Bronchial epithelial cell (primary cell): ENCODE results near the gene RUSF1. TPM values are rescaled to one million over a fixed set of nuclear protein-coding genes. Genes with fewer than 3 reads are reported as not detected.
A peak's percentile ranks its signal among the peaks of the same experiment; 100 is the strongest.
"Not testable (repeated sequence)": the region's sequence is repeated elsewhere in the genome, so short reads cannot be mapped to it uniquely, and the experiment has no call there.

Experiments
- DNase-seq: peaks from one replicate; pipeline ENCODE4 v3.0.0-alpha.2; 2010; ENCODE audit warnings: low read depth
- FAIRE-seq: peaks from 2 replicates; lab custom pipeline; 2011; peaks lifted over from hg19 to GRCh38; lab: Jason Lieb, UNC
- H3K27me3 ChIP-seq: 2 replicates; pipeline ENCODE4 v1.5.1; 2011; ENCODE audit warnings: low read length; ENCODE audit not compliant: control insufficient read depth, insufficient read depth
- H3K36me3 ChIP-seq: 2 replicates; pipeline ENCODE4 v1.5.1; 2011; ENCODE audit warnings: low read length; ENCODE audit not compliant: control insufficient read depth, insufficient read depth
- H3K4me3 ChIP-seq: 2 replicates; pipeline ENCODE4 v1.5.1; 2011; ENCODE audit warnings: mild to moderate bottlenecking, low read depth, low read length, control low read depth
- total RNA-seq: library from RNA; depleted of rRNA; stranded (reverse); fragments of >200 nt; gene quantifications from 2 replicates; pipeline ENCODE4 v1.2.1, GENCODE V29; 2014
- TF ChIP-seq, protein P1 (sequence below): IDR thresholded peaks from 2 replicates; pipeline ENCODE4 v1.5.1; 2011; ENCODE audit warnings: mild to moderate bottlenecking, moderate library complexity, low read length, control low read depth, inconsistent platforms; ENCODE audit not compliant: insufficient read depth, severe bottlenecking

RUSF1 gene
- total RNA-seq, 1 donor from 2014 or later: 26.9 TPM

DNA sequence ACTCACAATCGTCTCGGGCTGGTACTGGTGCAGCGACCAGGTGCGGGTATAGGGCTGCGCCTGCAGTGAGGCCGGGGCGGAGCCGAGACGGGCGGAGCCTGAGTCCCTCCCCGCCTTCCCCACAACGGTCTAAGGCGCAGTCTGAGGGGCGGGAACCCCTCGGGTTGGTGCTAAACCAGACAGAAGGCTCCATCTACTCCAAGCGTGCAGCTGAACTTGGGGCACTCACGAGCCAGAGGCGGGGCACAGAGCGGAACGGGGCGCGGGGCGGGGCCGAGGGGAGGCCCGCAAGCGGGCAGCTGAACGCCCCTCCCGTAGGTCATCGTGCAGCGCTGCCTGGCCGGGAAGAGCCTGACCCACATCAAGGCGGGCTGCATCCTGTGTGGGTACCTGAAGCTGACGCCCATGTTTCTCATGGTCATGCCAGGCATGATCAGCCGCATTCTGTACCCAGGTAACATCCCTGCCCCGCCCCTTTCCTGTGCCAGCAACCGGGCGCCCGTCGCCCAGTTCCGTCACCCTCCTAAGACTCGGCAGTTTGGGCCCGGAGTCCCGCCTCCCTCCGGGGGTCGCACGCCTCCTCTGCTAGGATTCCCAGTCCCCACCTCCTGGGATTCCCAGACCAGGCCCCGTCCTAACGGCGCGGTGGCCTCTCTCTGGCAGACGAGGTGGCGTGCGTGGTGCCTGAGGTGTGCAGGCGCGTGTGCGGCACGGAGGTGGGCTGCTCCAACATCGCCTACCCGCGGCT, 20.3 kb downstream of the RUSF1 start:
- Histone ChIP-seq H3K36me3 (peaks cover 6% of the 10 kb centered on the region), H3K27me3 (no peaks in the 10 kb centered on the region), H3K4me3 (peak overlapping the region; percentile 54)
- TF ChIP-seq, protein P1, sequence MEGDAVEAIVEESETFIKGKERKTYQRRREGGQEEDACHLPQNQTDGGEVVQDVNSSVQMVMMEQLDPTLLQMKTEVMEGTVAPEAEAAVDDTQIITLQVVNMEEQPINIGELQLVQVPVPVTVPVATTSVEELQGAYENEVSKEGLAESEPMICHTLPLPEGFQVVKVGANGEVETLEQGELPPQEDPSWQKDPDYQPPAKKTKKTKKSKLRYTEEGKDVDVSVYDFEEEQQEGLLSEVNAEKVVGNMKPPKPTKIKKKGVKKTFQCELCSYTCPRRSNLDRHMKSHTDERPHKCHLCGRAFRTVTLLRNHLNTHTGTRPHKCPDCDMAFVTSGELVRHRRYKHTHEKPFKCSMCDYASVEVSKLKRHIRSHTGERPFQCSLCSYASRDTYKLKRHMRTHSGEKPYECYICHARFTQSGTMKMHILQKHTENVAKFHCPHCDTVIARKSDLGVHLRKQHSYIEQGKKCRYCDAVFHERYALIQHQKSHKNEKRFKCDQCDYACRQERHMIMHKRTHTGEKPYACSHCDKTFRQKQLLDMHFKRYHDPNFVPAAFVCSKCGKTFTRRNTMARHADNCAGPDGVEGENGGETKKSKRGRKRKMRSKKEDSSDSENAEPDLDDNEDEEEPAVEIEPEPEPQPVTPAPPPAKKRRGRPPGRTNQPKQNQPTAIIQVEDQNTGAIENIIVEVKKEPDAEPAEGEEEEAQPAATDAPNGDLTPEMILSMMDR: no peak
- no peak for FAIRE-seq
- DNase-seq: peak; percentile 59

GRCh38 chr16:31487071-31487719, 21.0 kb downstream of the RUSF1 start:
- H3K27me3 ChIP-seq: peaks cover 2% of the 10 kb centered on the region
- DNase-seq (no peak), FAIRE-seq (no peak)
- TF ChIP-seq, protein P1: no peak
- peak overlapping the region; percentile 54 for H3K4me3 ChIP-seq
- peaks cover 4% of the 10 kb centered on the region for H3K36me3 ChIP-seq

- no peak for DNase-seq
- Histone ChIP-seq H3K27me3 (peaks cover 2% of the 10 kb centered on the region), H3K36me3 (peaks cover 2% of the 10 kb centered on the region), H3K4me3 (no peak overlapping the region)
- FAIRE-seq: no peak
- TF ChIP-seq, protein P1: no peak
These were observed 22.1 kb downstream of the RUSF1 start for GRCh38 chr16:31486045-31486444.

- DNase-seq (no peak), FAIRE-seq (no peak)
- Histone ChIP-seq H3K4me3 (no peak overlapping the region), H3K27me3 (peaks cover 2% of the 10 kb centered on the region), H3K36me3 (peaks cover 1% of the 10 kb centered on the region)
- TF ChIP-seq, protein P1: no peak
These were observed 22.6 kb downstream of the RUSF1 start for GRCh38 chr16:31485571-31485970.

DNA sequence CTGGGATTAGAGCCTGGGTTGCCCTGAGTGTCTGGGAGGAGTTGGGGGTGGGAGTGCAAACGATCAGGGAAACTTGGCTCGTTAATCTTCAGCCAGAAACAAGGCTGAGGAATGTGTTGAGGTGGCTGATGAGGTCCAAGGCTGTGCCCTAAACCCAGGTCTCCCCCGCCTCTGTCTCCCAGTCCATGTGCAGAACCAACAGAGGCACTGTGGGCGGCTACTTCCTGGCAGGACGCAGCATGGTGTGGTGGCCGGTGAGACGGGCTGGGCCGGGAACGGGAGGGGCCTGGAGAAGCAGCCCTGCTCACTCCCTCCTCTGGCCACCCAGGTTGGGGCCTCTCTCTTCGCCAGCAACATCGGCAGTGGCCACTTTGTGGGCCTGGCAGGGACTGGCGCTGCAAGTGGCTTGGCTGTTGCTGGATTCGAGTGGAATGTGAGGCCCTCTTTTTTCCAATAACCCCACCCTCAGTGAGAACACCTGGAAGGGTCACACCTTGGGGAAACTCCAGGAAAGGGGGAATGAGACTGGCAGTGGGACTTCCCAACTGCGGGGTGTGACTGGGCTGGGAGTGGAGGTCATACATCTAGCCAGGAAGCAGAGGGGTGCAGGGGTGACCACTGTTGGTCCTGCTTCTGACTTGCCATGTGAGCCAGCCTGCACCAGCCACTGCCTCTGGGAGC, 23.6 kb downstream of the RUSF1 start:
- Histone ChIP-seq H3K4me3 (no peak overlapping the region), H3K27me3 (peaks cover 2% of the 10 kb centered on the region), H3K36me3 (no peaks in the 10 kb centered on the region)
- no peak for FAIRE-seq
- TF ChIP-seq, protein P1: no peak
- DNase-seq: no peak

GRCh38 chr16:31484048-31484447, 24.1 kb downstream of the RUSF1 start:
- H3K36me3 ChIP-seq, H3K27me3 ChIP-seq, H3K4me3 ChIP-seq, DNase-seq, FAIRE-seq: not testable (repeated sequence)
